ENCODE data around the gene CPNE4.
"Not testable (repeated sequence)": the region's sequence is repeated elsewhere in the genome, so short reads cannot be mapped to it uniquely, and the experiment has no call there.

CPNE4 gene

DNA sequence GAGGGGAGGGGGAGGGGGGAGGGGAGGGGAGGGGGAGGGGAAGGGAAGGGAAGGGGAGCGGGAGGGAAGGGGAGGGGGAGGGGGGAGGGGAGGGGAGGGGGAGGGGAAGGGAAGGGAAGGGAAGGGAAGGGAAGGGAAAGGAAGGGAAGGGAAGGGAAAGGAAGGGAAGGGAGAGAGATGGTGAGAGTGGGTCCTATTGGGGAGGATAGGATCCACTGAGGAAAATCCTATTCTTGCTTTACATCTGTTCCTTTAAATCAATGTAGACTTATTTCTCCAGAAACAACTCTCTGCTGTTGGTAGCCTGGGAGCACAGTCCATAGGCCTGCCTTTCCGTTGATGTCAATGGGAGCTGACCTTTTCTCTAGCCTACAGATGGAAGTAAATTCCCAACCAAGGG is 10.1 kb upstream of the CPNE4 start:
- H3K4me1 ChIP-seq (ENCODE audit: control insufficient read depth in 1 of 2, insufficient read depth in 2 of 2, low read length in 2 of 2); H3K9me3 ChIP-seq (ENCODE audit: control insufficient read depth in 1 of 2, low read length in 2 of 2); H3K9ac ChIP-seq (ENCODE audit: low read depth in 1 of 2, low read length in 2 of 2); H3K27me3 ChIP-seq (ENCODE audit: control insufficient read depth in 1 of 2, insufficient read depth in 2 of 2, low read length in 2 of 2); H3K4me3 ChIP-seq (ENCODE audit: low read depth in 1 of 2, low read length in 2 of 2); H3K36me3 ChIP-seq (ENCODE audit: control insufficient read depth in 1 of 2, insufficient read depth in 2 of 2, low read length in 2 of 2); H3K27ac ChIP-seq (ENCODE audit: low read depth, low read length): not testable (repeated sequence)

DNA sequence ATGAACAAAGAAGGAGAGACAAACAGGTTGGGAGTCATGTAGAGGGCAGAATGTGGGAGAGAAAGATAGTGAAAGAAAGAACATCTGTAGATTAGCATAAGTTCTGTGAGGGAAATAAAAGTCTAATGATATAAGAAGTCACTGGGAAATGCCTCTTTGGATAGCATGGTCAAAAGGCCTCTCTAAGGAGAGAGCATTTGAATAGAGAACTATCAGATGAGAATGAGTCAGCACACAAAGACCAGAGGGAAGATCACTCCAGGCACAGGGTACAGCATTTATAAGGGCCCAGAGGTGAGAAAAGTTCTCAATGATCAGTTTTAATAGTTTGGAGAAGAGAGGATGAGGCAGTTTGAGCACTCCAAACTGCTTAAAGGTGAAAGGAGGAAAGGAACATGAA is 7.9 kb upstream of the CPNE4 start:
- Histone ChIP-seq H3K9me3 (ENCODE audit: control insufficient read depth in 1 of 2, low read length in 2 of 2) (no peaks in the 10 kb centered on the region), H3K27ac (ENCODE audit: low read depth, low read length) (no peak overlapping the region), H3K4me3 (ENCODE audit: low read depth in 1 of 2, low read length in 2 of 2) (no peak overlapping the region), H3K27me3 (ENCODE audit: control insufficient read depth in 1 of 2, insufficient read depth in 2 of 2, low read length in 2 of 2) (no peaks in the 10 kb centered on the region), H3K36me3 (ENCODE audit: control insufficient read depth in 1 of 2, insufficient read depth in 2 of 2, low read length in 2 of 2) (no peaks in the 10 kb centered on the region), H3K4me1 (ENCODE audit: control insufficient read depth in 1 of 2, insufficient read depth in 2 of 2, low read length in 2 of 2) (no peaks in the 10 kb centered on the region), H3K9ac (ENCODE audit: low read depth in 1 of 2, low read length in 2 of 2) (no peak overlapping the region)

DNA sequence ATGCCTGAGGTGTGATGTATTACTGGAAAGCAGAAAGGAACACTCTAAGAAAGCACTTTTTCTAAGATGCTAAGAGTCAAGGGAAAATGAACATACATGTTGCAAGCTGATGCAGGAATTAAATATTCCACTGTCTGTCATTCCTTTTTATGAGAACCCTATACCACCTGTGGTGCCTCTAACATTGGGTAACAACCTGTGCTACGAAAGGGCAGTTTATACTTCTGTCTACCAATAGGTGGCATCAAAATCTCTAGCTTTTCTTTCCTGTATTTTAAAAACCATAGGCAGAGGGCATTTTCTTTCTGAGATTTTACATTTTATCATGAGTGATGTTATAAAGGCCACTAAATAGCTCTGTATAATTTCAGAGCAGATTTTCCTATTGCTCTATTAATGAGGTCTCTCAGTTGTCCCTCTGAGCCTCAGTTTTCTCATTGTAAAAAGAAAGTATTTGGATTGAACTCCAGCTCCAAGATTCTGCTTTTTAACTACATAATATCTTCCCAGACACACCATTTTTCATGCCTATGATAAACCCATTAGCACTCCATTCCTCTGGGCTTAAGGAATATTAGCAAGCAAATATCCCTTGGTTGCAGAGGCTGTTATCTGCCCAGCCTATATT is 3.5 kb upstream of the CPNE4 start:
- H3K27ac ChIP-seq (ENCODE audit: low read depth, low read length), result no peak overlapping the region
- no peak overlapping the region for H3K9ac ChIP-seq (ENCODE audit: low read depth in 1 of 2, low read length in 2 of 2)
- H3K4me1 ChIP-seq (ENCODE audit: control insufficient read depth in 1 of 2, insufficient read depth in 2 of 2, low read length in 2 of 2), result no peaks in the 10 kb centered on the region
- peaks cover 23 to 27% of the 10 kb centered on the region in 2 donors for H3K27me3 ChIP-seq (ENCODE audit: control insufficient read depth in 1 of 2, insufficient read depth in 2 of 2, low read length in 2 of 2)
- no peaks in the 10 kb centered on the region for H3K36me3 ChIP-seq (ENCODE audit: control insufficient read depth in 1 of 2, insufficient read depth in 2 of 2, low read length in 2 of 2)
- no peak overlapping the region for H3K4me3 ChIP-seq (ENCODE audit: low read depth in 1 of 2, low read length in 2 of 2)
- no peaks in the 10 kb centered on the region for H3K9me3 ChIP-seq (ENCODE audit: control insufficient read depth in 1 of 2, low read length in 2 of 2)

DNA sequence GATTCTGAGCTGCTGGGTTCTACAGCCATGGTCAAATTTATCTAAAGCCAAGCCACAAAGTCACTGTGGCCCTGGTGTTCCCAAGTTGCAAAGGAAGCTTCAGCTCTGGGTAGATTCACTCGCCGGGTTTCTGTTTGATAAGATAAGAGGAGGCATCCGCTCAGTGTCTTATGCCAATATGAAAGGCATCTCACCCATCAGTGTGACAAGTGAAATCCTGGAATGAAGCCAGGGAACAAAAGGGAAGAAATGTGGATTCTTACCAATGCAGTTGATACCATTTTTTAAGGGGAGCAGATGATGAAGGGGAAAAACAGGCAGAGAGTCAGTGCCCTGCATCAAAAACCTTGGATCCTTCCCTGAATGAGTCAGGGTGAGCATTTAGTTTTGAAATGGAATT is 2.8 kb upstream of the CPNE4 start:
- Histone ChIP-seq H3K4me1 (ENCODE audit: control insufficient read depth in 1 of 2, insufficient read depth in 2 of 2, low read length in 2 of 2) (no peaks in the 10 kb centered on the region), H3K9me3 (ENCODE audit: control insufficient read depth in 1 of 2, low read length in 2 of 2) (no peaks in the 10 kb centered on the region), H3K27ac (ENCODE audit: low read depth, low read length) (no peak overlapping the region), H3K27me3 (ENCODE audit: control insufficient read depth in 1 of 2, insufficient read depth in 2 of 2, low read length in 2 of 2) (peaks cover 23 to 32% of the 10 kb centered on the region in 2 donors), H3K36me3 (ENCODE audit: control insufficient read depth in 1 of 2, insufficient read depth in 2 of 2, low read length in 2 of 2) (no peaks in the 10 kb centered on the region), H3K4me3 (ENCODE audit: low read depth in 1 of 2, low read length in 2 of 2) (no peak overlapping the region), H3K9ac (ENCODE audit: low read depth in 1 of 2, low read length in 2 of 2) (no peak overlapping the region)

DNA sequence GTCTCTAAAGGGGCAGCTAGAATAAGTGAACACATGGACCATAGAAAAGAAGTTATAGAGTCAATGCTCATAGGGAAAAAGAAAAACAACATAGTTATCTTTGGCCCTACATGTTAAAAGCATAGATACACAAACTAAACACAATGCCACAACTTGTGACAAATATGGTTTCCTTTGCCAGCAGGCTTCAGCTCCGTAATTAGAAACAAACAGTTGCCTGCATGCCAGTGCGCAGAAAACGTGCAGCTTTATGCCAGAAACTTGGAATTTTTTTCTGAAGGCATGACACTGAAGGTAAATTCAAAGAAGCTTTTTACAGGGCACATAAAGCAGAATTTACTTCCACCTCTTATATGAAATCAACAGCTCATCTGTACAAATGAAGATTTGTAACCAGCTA is 2.2 kb upstream of the CPNE4 start:
- H3K4me1 ChIP-seq (ENCODE audit: control insufficient read depth in 1 of 2, insufficient read depth in 2 of 2, low read length in 2 of 2), result no peaks in the 10 kb centered on the region
- H3K4me3 ChIP-seq (ENCODE audit: low read depth in 1 of 2, low read length in 2 of 2), result no peak overlapping the region
- no peaks in the 10 kb centered on the region for H3K36me3 ChIP-seq (ENCODE audit: control insufficient read depth in 1 of 2, insufficient read depth in 2 of 2, low read length in 2 of 2)
- peaks cover 23 to 33% of the 10 kb centered on the region in 2 donors for H3K27me3 ChIP-seq (ENCODE audit: control insufficient read depth in 1 of 2, insufficient read depth in 2 of 2, low read length in 2 of 2)
- H3K27ac ChIP-seq (ENCODE audit: low read depth, low read length), result no peak overlapping the region
- H3K9ac ChIP-seq (ENCODE audit: low read depth in 1 of 2, low read length in 2 of 2), result no peak overlapping the region
- no peaks in the 10 kb centered on the region for H3K9me3 ChIP-seq (ENCODE audit: control insufficient read depth in 1 of 2, low read length in 2 of 2)

DNA sequence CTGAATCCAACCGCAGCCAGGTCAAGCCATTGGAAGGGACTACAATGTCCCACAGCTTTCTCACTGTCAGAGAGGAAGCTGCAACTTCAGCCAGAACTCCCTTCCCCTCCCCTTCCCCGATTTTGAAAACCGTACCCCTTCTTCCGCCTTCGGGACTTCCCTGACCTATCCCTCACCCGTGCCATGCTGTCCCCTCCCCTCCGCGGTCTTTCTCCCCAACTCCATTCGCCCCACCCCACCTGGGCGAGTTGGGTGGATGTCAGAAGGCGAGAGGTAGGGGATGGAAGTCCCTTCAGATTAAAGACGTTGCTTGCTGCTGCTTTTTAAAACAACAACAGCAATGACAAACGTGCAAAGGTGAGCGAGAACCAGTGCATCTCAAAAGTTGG is 723 bp downstream of the CPNE4 start:
- no peak overlapping the region for H3K9ac ChIP-seq (ENCODE audit: low read depth in 1 of 2, low read length in 2 of 2)
- H3K36me3 ChIP-seq (ENCODE audit: control insufficient read depth in 1 of 2, insufficient read depth in 2 of 2, low read length in 2 of 2), result no peaks in the 10 kb centered on the region
- H3K4me3 ChIP-seq (ENCODE audit: low read depth in 1 of 2, low read length in 2 of 2), result no peak overlapping the region
- no peak overlapping the region for H3K27ac ChIP-seq (ENCODE audit: low read depth, low read length)
- peaks cover 23 to 37% of the 10 kb centered on the region in 2 donors for H3K27me3 ChIP-seq (ENCODE audit: control insufficient read depth in 1 of 2, insufficient read depth in 2 of 2, low read length in 2 of 2)
- no peaks in the 10 kb centered on the region for H3K4me1 ChIP-seq (ENCODE audit: control insufficient read depth in 1 of 2, insufficient read depth in 2 of 2, low read length in 2 of 2)
- H3K9me3 ChIP-seq (ENCODE audit: control insufficient read depth in 1 of 2, low read length in 2 of 2), result no peaks in the 10 kb centered on the region

DNA sequence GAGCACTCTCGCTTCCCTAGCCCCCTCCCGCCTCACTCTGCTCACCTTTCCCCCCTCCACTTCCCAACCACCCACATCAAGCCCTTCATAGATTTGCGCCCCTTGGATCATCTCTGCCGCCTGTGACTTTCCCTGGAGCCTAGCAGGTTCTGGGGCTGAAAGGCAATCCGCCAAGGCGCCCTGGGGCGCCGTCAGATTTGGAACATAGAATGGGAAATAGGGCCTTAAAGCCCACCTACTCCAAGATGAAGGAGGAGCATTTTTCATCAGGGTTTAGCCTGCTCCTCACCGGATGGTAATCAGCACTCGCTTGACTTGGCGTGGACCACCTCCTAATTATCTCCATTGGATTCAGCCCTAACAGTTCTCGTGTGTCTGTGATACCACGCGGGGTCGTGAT is 1.3 kb downstream of the CPNE4 start:
- Histone ChIP-seq H3K27me3 (ENCODE audit: control insufficient read depth in 1 of 2, insufficient read depth in 2 of 2, low read length in 2 of 2) (peaks cover 23 to 37% of the 10 kb centered on the region in 2 donors), H3K9ac (ENCODE audit: low read depth in 1 of 2, low read length in 2 of 2) (no peak overlapping the region), H3K4me1 (ENCODE audit: control insufficient read depth in 1 of 2, insufficient read depth in 2 of 2, low read length in 2 of 2) (no peaks in the 10 kb centered on the region), H3K36me3 (ENCODE audit: control insufficient read depth in 1 of 2, insufficient read depth in 2 of 2, low read length in 2 of 2) (no peaks in the 10 kb centered on the region), H3K4me3 (ENCODE audit: low read depth in 1 of 2, low read length in 2 of 2) (no peak overlapping the region), H3K9me3 (ENCODE audit: control insufficient read depth in 1 of 2, low read length in 2 of 2) (no peaks in the 10 kb centered on the region), H3K27ac (ENCODE audit: low read depth, low read length) (no peak overlapping the region)

DNA sequence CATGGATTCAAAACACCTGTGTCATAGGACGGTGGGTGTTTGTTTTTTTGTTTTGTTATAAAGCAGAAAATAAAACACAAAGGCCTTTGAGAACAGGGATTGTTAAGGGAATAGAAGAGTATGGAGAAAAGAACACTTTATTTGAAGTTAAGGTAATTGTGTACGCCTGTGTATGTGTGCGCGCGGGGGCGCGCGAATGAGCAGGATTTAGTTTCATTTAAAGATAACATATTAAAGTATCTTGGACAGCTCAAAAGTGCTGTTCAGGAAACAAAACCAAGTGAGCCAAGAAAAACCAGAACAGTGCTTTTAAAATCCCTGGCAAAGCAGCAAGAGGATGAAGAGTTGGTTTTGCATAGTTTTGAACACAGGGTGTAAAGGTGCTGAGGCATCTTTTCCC is 1.9 kb downstream of the CPNE4 start:
- Histone ChIP-seq H3K4me1 (ENCODE audit: control insufficient read depth in 1 of 2, insufficient read depth in 2 of 2, low read length in 2 of 2) (no peaks in the 10 kb centered on the region), H3K27me3 (ENCODE audit: control insufficient read depth in 1 of 2, insufficient read depth in 2 of 2, low read length in 2 of 2) (peaks cover 23 to 37% of the 10 kb centered on the region in 2 donors), H3K9me3 (ENCODE audit: control insufficient read depth in 1 of 2, low read length in 2 of 2) (no peaks in the 10 kb centered on the region), H3K36me3 (ENCODE audit: control insufficient read depth in 1 of 2, insufficient read depth in 2 of 2, low read length in 2 of 2) (no peaks in the 10 kb centered on the region), H3K27ac (ENCODE audit: low read depth, low read length) (no peak overlapping the region), H3K4me3 (ENCODE audit: low read depth in 1 of 2, low read length in 2 of 2) (no peak overlapping the region), H3K9ac (ENCODE audit: low read depth in 1 of 2, low read length in 2 of 2) (no peak overlapping the region)

DNA sequence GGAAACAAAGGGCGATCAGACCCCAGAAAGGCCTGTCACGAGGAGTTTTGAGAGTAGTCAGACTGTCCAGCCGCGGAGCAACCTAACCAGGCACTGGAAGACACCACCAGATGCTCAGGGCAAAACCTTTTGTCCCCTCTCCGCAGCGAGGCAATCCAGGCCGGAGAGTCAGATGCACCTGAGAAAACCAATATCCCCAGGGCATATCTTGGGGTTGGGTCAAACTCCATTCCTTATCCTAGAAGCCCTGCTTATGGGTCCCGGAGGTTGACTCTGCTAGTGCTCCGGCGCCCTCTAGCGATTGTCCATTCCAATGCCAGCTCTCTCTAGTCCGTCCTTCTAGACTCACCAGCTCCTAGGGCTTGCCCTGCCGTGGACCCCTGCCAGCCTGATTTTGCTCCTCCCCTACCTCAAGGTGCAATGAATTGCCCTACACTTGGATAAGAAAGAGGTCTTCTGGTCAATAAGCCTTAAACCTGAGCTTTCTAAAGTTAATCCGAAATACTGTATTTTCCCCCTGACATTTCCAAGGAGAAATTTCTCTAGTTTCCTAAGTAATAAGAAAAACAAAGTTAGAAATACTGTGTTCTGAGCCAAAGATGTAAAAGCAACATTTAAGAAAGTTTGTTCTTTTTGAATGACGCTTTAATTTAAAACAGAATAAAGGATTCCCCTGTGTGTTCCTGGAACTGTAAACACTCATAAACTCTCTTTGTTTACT is 5.5 kb downstream of the CPNE4 start:
- H3K27ac ChIP-seq (ENCODE audit: low read depth, low read length), result no peak overlapping the region
- no peak overlapping the region for H3K4me3 ChIP-seq (ENCODE audit: low read depth in 1 of 2, low read length in 2 of 2)
- H3K4me1 ChIP-seq (ENCODE audit: control insufficient read depth in 1 of 2, insufficient read depth in 2 of 2, low read length in 2 of 2), result no peaks in the 10 kb centered on the region

DNA sequence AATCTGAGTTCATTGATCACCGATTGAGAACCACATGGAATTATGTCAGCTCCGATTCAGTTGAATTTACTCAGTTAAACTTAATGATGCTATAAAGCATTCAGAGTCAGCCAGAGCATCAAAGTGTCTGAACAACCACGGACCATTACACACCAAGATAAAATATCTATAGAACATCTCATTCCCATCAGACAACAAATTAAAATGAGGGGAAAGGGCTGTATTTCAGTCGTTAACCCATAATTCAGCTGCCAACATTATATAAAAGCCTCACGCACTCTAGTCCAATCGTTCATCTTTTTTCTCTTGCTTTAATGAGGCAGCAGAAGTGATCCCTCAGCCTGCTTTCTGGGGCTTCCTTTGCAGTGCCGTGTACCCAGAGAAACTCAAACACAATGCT is 11.9 kb downstream of the CPNE4 start:
- H3K9ac ChIP-seq (ENCODE audit: low read depth in 1 of 2, low read length in 2 of 2), result no peak overlapping the region
- no peaks in the 10 kb centered on the region for H3K27me3 ChIP-seq (ENCODE audit: control insufficient read depth in 1 of 2, insufficient read depth in 2 of 2, low read length in 2 of 2)
- no peaks in the 10 kb centered on the region for H3K36me3 ChIP-seq (ENCODE audit: control insufficient read depth in 1 of 2, insufficient read depth in 2 of 2, low read length in 2 of 2)
- no peak overlapping the region for H3K4me3 ChIP-seq (ENCODE audit: low read depth in 1 of 2, low read length in 2 of 2)
- no peak overlapping the region for H3K27ac ChIP-seq (ENCODE audit: low read depth, low read length)
- H3K4me1 ChIP-seq (ENCODE audit: control insufficient read depth in 1 of 2, insufficient read depth in 2 of 2, low read length in 2 of 2), result no peaks in the 10 kb centered on the region
- no peaks in the 10 kb centered on the region for H3K9me3 ChIP-seq (ENCODE audit: control insufficient read depth in 1 of 2, low read length in 2 of 2)

More for the DNA sequence above, 5.5 kb downstream of the CPNE4 start:
- peaks cover 4 to 21% of the 10 kb centered on the region in 2 donors for H3K27me3 ChIP-seq (ENCODE audit: control insufficient read depth in 1 of 2, insufficient read depth in 2 of 2, low read length in 2 of 2)
- H3K9me3 ChIP-seq (ENCODE audit: control insufficient read depth in 1 of 2, low read length in 2 of 2), result no peaks in the 10 kb centered on the region
- no peaks in the 10 kb centered on the region for H3K36me3 ChIP-seq (ENCODE audit: control insufficient read depth in 1 of 2, insufficient read depth in 2 of 2, low read length in 2 of 2)
- H3K9ac ChIP-seq (ENCODE audit: low read depth in 1 of 2, low read length in 2 of 2), result no peak overlapping the region
